Progenitor cell of endocrine pancreas (in vitro differentiated cells): Measurements from ENCODE around the gene LY6G6D. TPM values are rescaled to one million over a fixed set of nuclear protein-coding genes. Genes with fewer than 3 reads are reported as not detected.

Experiments
- DNase-seq: peaks from one replicate; pipeline ENCODE4 v3.0.0; 2021; ENCODE audit warnings: low spot score; ENCODE audit not compliant: unreplicated experiment
- H3K27ac Mint-ChIP-seq: 2 replicates; pipeline ENCODE4 v1.8.0; 2021; ENCODE audit warnings: mild to moderate bottlenecking, moderate library complexity, mixed read lengths
- H3K27me3 Mint-ChIP-seq: 2 replicates; pipeline ENCODE4 v1.8.0; 2021; ENCODE audit warnings: mixed read lengths
- H3K36me3 Mint-ChIP-seq: 2 replicates; pipeline ENCODE4 v1.8.0; 2022; ENCODE audit warnings: mixed read lengths; ENCODE audit not compliant: insufficient read depth
- H3K4me1 Mint-ChIP-seq: 2 replicates; pipeline ENCODE4 v1.8.0; 2021; ENCODE audit warnings: low read depth, mixed read lengths
- H3K4me3 Mint-ChIP-seq: 2 replicates; pipeline ENCODE4 v1.8.0; 2021; ENCODE audit warnings: low read depth, mild to moderate bottlenecking, moderate library complexity, mixed read lengths
- H3K9me3 Mint-ChIP-seq: 2 replicates; pipeline ENCODE4 v1.8.0; 2021; ENCODE audit warnings: low read depth, mixed read lengths
- CTCF ChIP-seq: fragments of 200-600 bp; sonication (generic); IDR thresholded peaks from one replicate; pipeline ENCODE4 v1.5.0; 2021; ENCODE audit warnings: antibody characterized with exemption, mild to moderate bottlenecking; ENCODE audit not compliant: unreplicated experiment
- total RNA-seq: library from RNA; stranded (reverse); gene quantifications from 2 replicates; pipeline ENCODE4 v1.2.1, GENCODE V29; 2021

LY6G6D gene
- total RNA-seq, 1 donor from 2014 or later, result not detected

DNA sequence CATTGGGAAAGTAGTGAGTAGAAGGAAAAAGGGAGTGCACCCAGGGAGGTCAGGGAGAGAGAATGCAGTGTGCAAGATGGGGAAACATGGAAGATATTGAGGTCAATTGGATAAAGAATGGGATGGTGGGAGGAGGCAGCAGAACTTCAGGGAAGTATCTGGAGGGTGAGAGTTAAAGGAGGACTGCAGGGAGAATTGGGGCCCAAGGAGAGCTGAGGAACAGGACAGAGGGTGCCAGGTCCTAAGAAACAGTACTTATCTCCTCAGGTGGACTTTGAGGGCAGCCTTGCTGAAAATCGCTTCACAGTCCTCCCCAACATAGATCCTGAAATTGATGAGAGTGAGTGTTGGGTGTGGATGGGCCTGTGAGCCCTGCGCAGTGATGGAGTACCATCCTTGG is 43.1 kb downstream of the LY6G6D start:
- Mint-ChIP-seq H3K9me3 (no peaks in the 10 kb centered on the region), H3K27me3 (no peaks in the 10 kb centered on the region), H3K4me3 (no peak overlapping the region), H3K4me1 (no peaks in the 10 kb centered on the region), H3K27ac (no peak overlapping the region), H3K36me3 (peaks cover 3% of the 10 kb centered on the region)
- TF ChIP-seq CTCF, result no peak
- no peak for DNase-seq

DNA sequence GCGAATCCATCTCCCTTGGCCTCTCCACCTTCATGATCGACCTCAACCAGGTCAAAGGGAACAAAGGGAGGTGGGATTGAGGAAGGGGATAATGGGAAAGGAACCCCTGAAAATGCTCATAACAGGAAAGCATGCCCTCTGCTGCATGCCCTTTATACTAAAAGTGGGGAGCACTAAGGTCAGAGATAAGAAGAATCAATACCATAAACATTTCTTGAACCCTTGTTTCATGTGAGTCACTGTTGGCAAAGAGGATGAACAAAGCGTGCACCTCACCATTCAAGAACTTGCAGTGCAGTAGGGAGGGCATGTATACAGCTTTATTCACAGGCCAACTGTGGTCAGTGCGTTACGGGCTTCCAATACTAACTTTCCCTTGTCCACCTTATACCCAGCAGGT is 45.6 kb downstream of the LY6G6D start:
- Mint-ChIP-seq H3K9me3 (no peaks in the 10 kb centered on the region), H3K27me3 (no peaks in the 10 kb centered on the region), H3K4me3 (no peak overlapping the region), H3K27ac (no peak overlapping the region), H3K36me3 (peaks cover 3% of the 10 kb centered on the region), H3K4me1 (no peaks in the 10 kb centered on the region)
- TF ChIP-seq CTCF, result no peak
- DNase-seq, result no peak

DNA sequence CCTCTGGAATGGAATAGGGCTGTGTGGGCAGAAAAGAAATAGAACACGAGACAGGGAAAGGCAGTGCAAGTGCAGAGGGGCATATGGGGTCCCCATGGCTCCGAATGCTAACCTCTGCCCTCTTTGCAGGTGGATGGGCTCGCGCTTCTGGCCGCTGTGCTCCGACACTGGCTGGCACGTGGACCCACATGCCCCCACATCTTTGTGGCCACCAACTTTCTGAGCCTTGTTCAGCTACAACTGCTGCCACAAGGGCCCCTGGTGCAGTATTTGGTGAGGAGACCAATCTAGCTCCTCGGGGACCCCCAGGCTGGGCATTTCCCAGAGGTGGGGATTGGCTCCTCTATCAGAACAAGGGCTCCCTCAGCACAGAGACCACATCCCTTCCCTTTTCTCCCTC is 46.2 kb downstream of the LY6G6D start:
- no peak overlapping the region for H3K27ac Mint-ChIP-seq
- H3K4me3 Mint-ChIP-seq, result no peak overlapping the region

GRCh38 chr6:31762356-31762755 is 47.2 kb downstream of the LY6G6D start, which contains the start of gene SAPCD1:
Gene SAPCD1, plus strand, starts transcription at chr6:31762656. Its CDS starts 399 bp downstream, at chr6:31763055.
- Mint-ChIP-seq H3K27me3 (no peaks in the 10 kb centered on the region), H3K36me3 (peaks cover 3% of the 10 kb centered on the region), H3K4me1 (no peaks in the 10 kb centered on the region), H3K4me3 (no peak within 1 kb of the TSS), H3K27ac (no peak within 1 kb of the TSS), H3K9me3 (no peaks in the 10 kb centered on the region)
- DNase-seq, result no peak
- TF ChIP-seq CTCF, result no peak

More for the DNA sequence above, 46.2 kb downstream of the LY6G6D start:
- Mint-ChIP-seq H3K4me1 (no peaks in the 10 kb centered on the region), H3K27me3 (no peaks in the 10 kb centered on the region), H3K36me3 (peaks cover 3% of the 10 kb centered on the region), H3K9me3 (no peaks in the 10 kb centered on the region)
- TF ChIP-seq CTCF, result no peak
- DNase-seq, result no peak

GRCh38 chr6:31762878-31763618 is 47.9 kb downstream of the LY6G6D start:
- H3K9me3 Mint-ChIP-seq, result no peaks in the 10 kb centered on the region
- no peak for TF ChIP-seq CTCF
- H3K4me1 Mint-ChIP-seq, result no peaks in the 10 kb centered on the region
- H3K36me3 Mint-ChIP-seq, result peaks cover 5% of the 10 kb centered on the region
- H3K27ac Mint-ChIP-seq, result no peak overlapping the region
- no peak overlapping the region for H3K4me3 Mint-ChIP-seq
- no peaks in the 10 kb centered on the region for H3K27me3 Mint-ChIP-seq
- no peak for DNase-seq
